Measurements from ENCODE around the gene ANO5. TPM values are rescaled to one million over a fixed set of nuclear protein-coding genes. Genes with fewer than 3 reads are reported as not detected.
A peak's percentile ranks its signal among the peaks of the same experiment; 100 is the strongest.

Gene ANO5, protein sequence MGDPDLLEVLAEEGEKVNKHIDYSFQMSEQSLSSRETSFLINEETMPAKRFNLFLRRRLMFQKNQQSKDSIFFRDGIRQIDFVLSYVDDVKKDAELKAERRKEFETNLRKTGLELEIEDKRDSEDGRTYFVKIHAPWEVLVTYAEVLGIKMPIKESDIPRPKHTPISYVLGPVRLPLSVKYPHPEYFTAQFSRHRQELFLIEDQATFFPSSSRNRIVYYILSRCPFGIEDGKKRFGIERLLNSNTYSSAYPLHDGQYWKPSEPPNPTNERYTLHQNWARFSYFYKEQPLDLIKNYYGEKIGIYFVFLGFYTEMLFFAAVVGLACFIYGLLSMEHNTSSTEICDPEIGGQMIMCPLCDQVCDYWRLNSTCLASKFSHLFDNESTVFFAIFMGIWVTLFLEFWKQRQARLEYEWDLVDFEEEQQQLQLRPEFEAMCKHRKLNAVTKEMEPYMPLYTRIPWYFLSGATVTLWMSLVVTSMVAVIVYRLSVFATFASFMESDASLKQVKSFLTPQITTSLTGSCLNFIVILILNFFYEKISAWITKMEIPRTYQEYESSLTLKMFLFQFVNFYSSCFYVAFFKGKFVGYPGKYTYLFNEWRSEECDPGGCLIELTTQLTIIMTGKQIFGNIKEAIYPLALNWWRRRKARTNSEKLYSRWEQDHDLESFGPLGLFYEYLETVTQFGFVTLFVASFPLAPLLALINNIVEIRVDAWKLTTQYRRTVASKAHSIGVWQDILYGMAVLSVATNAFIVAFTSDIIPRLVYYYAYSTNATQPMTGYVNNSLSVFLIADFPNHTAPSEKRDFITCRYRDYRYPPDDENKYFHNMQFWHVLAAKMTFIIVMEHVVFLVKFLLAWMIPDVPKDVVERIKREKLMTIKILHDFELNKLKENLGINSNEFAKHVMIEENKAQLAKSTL
- 0.46 and 1.3 TPM in 2 replicates for total RNA-seq
- polyA plus RNA-seq: 0.03 and 0.32 TPM in 2 replicates
- 0.05 and 0.13 TPM in 2 replicates for polyA plus RNA-seq (2011; cell fraction: cytosol; rRNA removed)
- 0.40 and 0.55 TPM in 2 replicates for polyA plus RNA-seq (2011; cell fraction: nucleus; rRNA removed)
- 0.04 TPM in 2 replicates for polyA plus RNA-seq (2012)
- 0.79 and 1.7 TPM in 2 replicates for polyA minus RNA-seq
- polyA minus RNA-seq (2011; cell fraction: cytosol; rRNA and poly(A)+ RNA removed): not detected
- polyA minus RNA-seq (2011; cell fraction: nucleus; rRNA and poly(A)+ RNA removed): 1.4 and 2.2 TPM in 2 replicates
- Bru-seq, nascent RNA: percentile 30 among the genes with signal in this experiment
- BruChase-seq, experiment 1, labeled RNA remaining after a 6-hour chase: percentile 36 among the genes with signal in this experiment
- BruChase-seq, experiment 2, labeled RNA remaining after a 2-hour chase: percentile 51 among the genes with signal in this experiment
- long read RNA-seq, partial matches to known transcripts: 0 of 2 reads
- long read RNA-seq, other reads (novel, unspliced or antisense): 2 of 2 reads

DNA sequence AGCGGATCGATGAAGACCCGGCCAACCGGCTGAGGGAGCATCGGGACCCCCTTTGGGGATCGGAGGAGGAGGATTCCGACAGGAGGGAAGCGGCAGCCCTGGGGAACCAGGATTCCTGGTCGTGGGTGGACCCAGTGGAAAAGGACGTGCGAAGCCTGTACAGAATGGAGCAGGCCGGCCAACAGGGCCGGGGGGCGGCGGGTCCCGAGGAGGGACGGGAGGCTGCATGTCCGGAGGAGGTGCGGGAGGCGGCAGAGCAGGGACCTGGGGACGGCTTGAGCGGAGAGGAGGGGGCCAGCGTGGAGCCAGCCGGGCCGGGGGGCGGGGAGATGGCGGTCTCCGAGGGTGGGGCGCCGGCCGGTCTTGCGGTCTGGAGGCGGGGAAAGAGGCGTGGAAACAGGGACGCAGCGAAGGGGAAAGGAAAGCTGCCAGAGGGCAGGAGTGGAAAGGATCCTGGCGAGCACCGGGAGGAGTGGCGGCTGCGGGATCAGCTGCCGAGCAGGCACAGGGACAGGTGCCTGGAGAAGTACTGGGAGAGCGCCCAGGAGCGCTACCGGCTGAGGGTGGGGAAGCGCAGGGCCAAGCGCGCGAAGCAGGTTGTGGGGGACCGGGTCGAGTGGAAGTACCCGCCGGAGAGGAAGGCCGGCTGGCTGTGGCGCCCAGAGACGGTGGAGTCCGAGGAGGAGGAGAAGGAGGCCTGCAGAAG is at the start of gene ANO5:
TSS of gene ANO5 (plus strand) at position 444 of the 706 bp plus-strand sequence. CDS start 408 bp downstream, outside the sequence.
- no peaks in the 10 kb centered on the region for H3K9me1 ChIP-seq (replicated peaks; ENCODE audit: control insufficient read depth, extremely low read depth, insufficient read depth, low read length)
- H3K27ac ChIP-seq (ENCODE audit: insufficient read depth, low read depth, low read length): no peak within 1 kb of the TSS
- H3K9ac ChIP-seq (replicated peaks; ENCODE audit: extremely low read depth, insufficient read depth, low read length): peak within 1 kb of the TSS; percentile 40
- no peaks in the 10 kb centered on the region for H3K79me2 ChIP-seq (ENCODE audit: control insufficient read depth, insufficient read depth, low read length)
- peaks cover 6% of the 10 kb centered on the region for H3K4me1 ChIP-seq (ENCODE audit: control insufficient read depth, extremely low read depth, insufficient read depth, low read length)
- CTCF ChIA-PET: no interaction called here
- dilution Hi-C loops (cut with MboI; ENCODE audit: extremely low pct_ligation_motif_present, low sequenced_read_pairs) (no loop called here), intact Hi-C loops (cut with micrococcal nuclease) (no loop called here)
- no TSS peak for BruUV-seq (replicated peaks)
- POLR2A ChIA-PET: no interaction called here
- H3K4me3 ChIP-seq (replicated peaks in 1 of 3; ENCODE audit: insufficient read depth in 1 of 3, low read depth in 1 of 3, low read length in 3 of 3): peak within 1 kb of the TSS; percentile 47 to 75 (median 72)
- TF ChIP-seq POLR2AphosphoS5 (IDR thresholded peaks at IDR 0.05; ENCODE audit: insufficient read depth, low read depth, low read length) (no peak), MYC (IDR thresholded peaks at IDR 0.05; ENCODE audit: low read depth, low read length) (no peak), FOS (IDR thresholded peaks at IDR 0.05; ENCODE audit: borderline replicate concordance, insufficient read depth, low read length) (no peak), POLR2A (IDR thresholded peaks at IDR 0.05; ENCODE audit: low read depth, low read length) (no peak), EZH2 (IDR thresholded peaks at IDR 0.05; ENCODE audit: borderline replicate concordance, low read depth, low read length, severe bottlenecking) (no peak), GATA2 (IDR thresholded peaks at IDR 0.05; ENCODE audit: insufficient read depth, insufficient read length, low read depth, low read length) (no peak), JUN (IDR thresholded peaks at IDR 0.05; ENCODE audit: borderline replicate concordance, insufficient read depth, insufficient read length, low read depth) (no peak)
- TF ChIP-seq, protein P1, sequence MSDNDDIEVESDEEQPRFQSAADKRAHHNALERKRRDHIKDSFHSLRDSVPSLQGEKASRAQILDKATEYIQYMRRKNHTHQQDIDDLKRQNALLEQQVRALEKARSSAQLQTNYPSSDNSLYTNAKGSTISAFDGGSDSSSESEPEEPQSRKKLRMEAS (IDR thresholded peaks at IDR 0.05; ENCODE audit: insufficient read depth, insufficient read length): no peak
- TF ChIP-seq, protein P2, sequence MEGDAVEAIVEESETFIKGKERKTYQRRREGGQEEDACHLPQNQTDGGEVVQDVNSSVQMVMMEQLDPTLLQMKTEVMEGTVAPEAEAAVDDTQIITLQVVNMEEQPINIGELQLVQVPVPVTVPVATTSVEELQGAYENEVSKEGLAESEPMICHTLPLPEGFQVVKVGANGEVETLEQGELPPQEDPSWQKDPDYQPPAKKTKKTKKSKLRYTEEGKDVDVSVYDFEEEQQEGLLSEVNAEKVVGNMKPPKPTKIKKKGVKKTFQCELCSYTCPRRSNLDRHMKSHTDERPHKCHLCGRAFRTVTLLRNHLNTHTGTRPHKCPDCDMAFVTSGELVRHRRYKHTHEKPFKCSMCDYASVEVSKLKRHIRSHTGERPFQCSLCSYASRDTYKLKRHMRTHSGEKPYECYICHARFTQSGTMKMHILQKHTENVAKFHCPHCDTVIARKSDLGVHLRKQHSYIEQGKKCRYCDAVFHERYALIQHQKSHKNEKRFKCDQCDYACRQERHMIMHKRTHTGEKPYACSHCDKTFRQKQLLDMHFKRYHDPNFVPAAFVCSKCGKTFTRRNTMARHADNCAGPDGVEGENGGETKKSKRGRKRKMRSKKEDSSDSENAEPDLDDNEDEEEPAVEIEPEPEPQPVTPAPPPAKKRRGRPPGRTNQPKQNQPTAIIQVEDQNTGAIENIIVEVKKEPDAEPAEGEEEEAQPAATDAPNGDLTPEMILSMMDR (IDR thresholded peaks at IDR 0.05; ENCODE audit: extremely low read depth in 1 of 2, insufficient read depth in 1 of 2, low read depth in 1 of 2, low read length in 2 of 2): no peak
- H2AFZ ChIP-seq (ENCODE audit: low read depth, low read length): peak within 1 kb of the TSS; percentile 80
- no peaks in the 10 kb centered on the region for H3K27me3 ChIP-seq (ENCODE audit: control insufficient read depth in 2 of 2, insufficient read depth in 2 of 2, low read length in 2 of 2)
- DNase-seq (ENCODE audit: low read depth, low spot score) (peak; percentile 20), FAIRE-seq (peak; percentile 59)
- H3K9me3 ChIP-seq (replicated peaks; ENCODE audit: control insufficient read depth, insufficient read depth, low read length): no peaks in the 10 kb centered on the region
- H4K20me1 ChIP-seq (replicated peaks; ENCODE audit: control insufficient read depth, extremely low read depth, insufficient read depth, low read length): no peaks in the 10 kb centered on the region
- peak within 1 kb of the TSS; percentile 94 for H3K4me2 ChIP-seq (ENCODE audit: insufficient read depth, low read length)
- no peaks in the 10 kb centered on the region for H3K36me3 ChIP-seq (ENCODE audit: control insufficient read depth in 2 of 2, extremely low read depth in 1 of 2, insufficient read depth in 2 of 2, low read length in 2 of 2)
